Activated CD8-positive, alpha-beta memory T cell treated with anti-CD3 and anti-CD28 coated beads, Interleukin-2, amount 50 U/mL, for 4 hours (primary cell): ENCODE results near the gene TTLL10.
"Not testable (repeated sequence)": the region's sequence is repeated elsewhere in the genome, so short reads cannot be mapped to it uniquely, and the experiment has no call there.

Experiments
- DNase-seq: peaks from one replicate; pipeline ENCODE4 v3.0.0-alpha.2; 2020

Gene TTLL10

GRCh38 chr1:1171546-1172340 lies 1.9 kb upstream of the TTLL10 start:
- peak; percentile 45 for DNase-seq

- no peak for DNase-seq
Measured at GRCh38 chr1:1173061-1173792, 453 bp upstream of the TTLL10 start.

GRCh38 chr1:1175221-1176062 lies 1.8 kb downstream of the TTLL10 start:
- DNase-seq, result no peak

GRCh38 chr1:1176063-1176761 lies 2.5 kb downstream of the TTLL10 start:
- not testable (repeated sequence) for DNase-seq

GRCh38 chr1:1176931-1177330 lies 3.3 kb downstream of the TTLL10 start:
- no peak for DNase-seq

GRCh38 chr1:1177452-1178206 lies 3.9 kb downstream of the TTLL10 start:
- DNase-seq, result no peak

GRCh38 chr1:1178794-1179331 lies 5.2 kb downstream of the TTLL10 start:
- DNase-seq, result peak; percentile 12

- DNase-seq, result no peak
Measured at GRCh38 chr1:1179346-1179982, 5.8 kb downstream of the TTLL10 start.

GRCh38 chr1:1179983-1180861 lies 6.5 kb downstream of the TTLL10 start:
- no peak for DNase-seq

GRCh38 chr1:1181129-1181937 lies 7.7 kb downstream of the TTLL10 start:
- DNase-seq, result no peak

- no peak for DNase-seq
Measured at GRCh38 chr1:1181938-1182410, 8.3 kb downstream of the TTLL10 start.

GRCh38 chr1:1182491-1183220 lies 9.0 kb downstream of the TTLL10 start:
- DNase-seq, result no peak

GRCh38 chr1:1183221-1183747 lies 9.6 kb downstream of the TTLL10 start:
- no peak for DNase-seq

- no peak for DNase-seq
Measured at GRCh38 chr1:1183833-1184775, 10.4 kb downstream of the TTLL10 start.

GRCh38 chr1:1185101-1185765 lies 11.6 kb downstream of the TTLL10 start:
- no peak for DNase-seq

- DNase-seq, result no peak
Measured at GRCh38 chr1:1187938-1188337, 14.3 kb downstream of the TTLL10 start.
